ENCODE results near the gene PROC.

PROC gene

GRCh38 chr2:127462461-127462860 lies 44.2 kb downstream of the PROC start:
- no peaks in the 10 kb centered on the region for H3K36me3 ChIP-seq (ENCODE audit: insufficient read depth, low read length)
- no peak for DNase-seq (ENCODE audit: low read depth, low spot score)
- no peak overlapping the region for H3K4me3 ChIP-seq
- H3K27ac ChIP-seq, result 0 out of 2 replicates have a peak overlapping the region, but pooled peaks have one; percentile 25
- no peak overlapping the region for H3K9ac ChIP-seq (ENCODE audit: insufficient read length)
- TF ChIP-seq POLR2AphosphoS5 (IDR thresholded peaks at IDR 0.05; ENCODE audit: borderline replicate concordance, low read depth, low read length), result no peak
- no peak for TF ChIP-seq EZH2 (IDR thresholded peaks at IDR 0.05)
- TF ChIP-seq FOXP2 (optimal IDR thresholded peaks at IDR 0.05; ENCODE audit: control extremely low read depth, extremely low read length, insufficient read depth), result no peak
- no peaks in the 10 kb centered on the region for H3K9me3 ChIP-seq (ENCODE audit: low read depth, low read length)

GRCh38 chr2:127463155-127463991 lies 45.1 kb downstream of the PROC start:
- Histone ChIP-seq H3K27ac (peak overlapping the region; percentile 25; the same call in 1 of the 2 replicates), H3K9ac (ENCODE audit: insufficient read length) (no peak overlapping the region), H3K4me3 (no peak overlapping the region), H3K9me3 (ENCODE audit: low read depth, low read length) (no peaks in the 10 kb centered on the region), H3K36me3 (ENCODE audit: insufficient read depth, low read length) (peaks cover 5% of the 10 kb centered on the region; the same call in 1 of the 2 replicates)
- no peak for DNase-seq (ENCODE audit: low read depth, low spot score)
- TF ChIP-seq EZH2 (IDR thresholded peaks at IDR 0.05) (no peak), FOXP2 (optimal IDR thresholded peaks at IDR 0.05; ENCODE audit: control extremely low read depth, extremely low read length, insufficient read depth) (no peak), POLR2AphosphoS5 (IDR thresholded peaks at IDR 0.05; ENCODE audit: borderline replicate concordance, low read depth, low read length) (no peak)

GRCh38 chr2:127464470-127465257 lies 46.4 kb downstream of the PROC start:
- peak overlapping the region; percentile 43 for H3K27ac ChIP-seq
- H3K4me3 ChIP-seq, result no peak overlapping the region
- peaks cover 16% of the 10 kb centered on the region for H3K36me3 ChIP-seq (ENCODE audit: insufficient read depth, low read length)
- TF ChIP-seq POLR2AphosphoS5 (IDR thresholded peaks at IDR 0.05; ENCODE audit: borderline replicate concordance, low read depth, low read length), result no peak
- TF ChIP-seq FOXP2 (optimal IDR thresholded peaks at IDR 0.05; ENCODE audit: control extremely low read depth, extremely low read length, insufficient read depth), result no peak
- no peak for TF ChIP-seq EZH2 (IDR thresholded peaks at IDR 0.05)
- no peak overlapping the region for H3K9ac ChIP-seq (ENCODE audit: insufficient read length)
- H3K9me3 ChIP-seq (ENCODE audit: low read depth, low read length), result no peaks in the 10 kb centered on the region
- DNase-seq (ENCODE audit: low read depth, low spot score), result no peak

GRCh38 chr2:127465258-127465657 lies 47.0 kb downstream of the PROC start:
- H3K36me3 ChIP-seq (ENCODE audit: insufficient read depth, low read length), result peaks cover 20% of the 10 kb centered on the region
- no peak for DNase-seq (ENCODE audit: low read depth, low spot score)
- no peak overlapping the region for H3K9ac ChIP-seq (ENCODE audit: insufficient read length)
- H3K4me3 ChIP-seq, result no peak overlapping the region
- TF ChIP-seq POLR2AphosphoS5 (IDR thresholded peaks at IDR 0.05; ENCODE audit: borderline replicate concordance, low read depth, low read length), result no peak; the same call in 1 of the 2 replicates
- no peak for TF ChIP-seq EZH2 (IDR thresholded peaks at IDR 0.05)
- no peak for TF ChIP-seq FOXP2 (optimal IDR thresholded peaks at IDR 0.05; ENCODE audit: control extremely low read depth, extremely low read length, insufficient read depth)
- no peaks in the 10 kb centered on the region for H3K9me3 ChIP-seq (ENCODE audit: low read depth, low read length)
- peak overlapping the region; percentile 43 for H3K27ac ChIP-seq

GRCh38 chr2:127469051-127469450 lies 50.8 kb downstream of the PROC start:
- peaks cover 20% of the 10 kb centered on the region for H3K36me3 ChIP-seq (ENCODE audit: insufficient read depth, low read length)
- TF ChIP-seq EZH2 (IDR thresholded peaks at IDR 0.05) (no peak), FOXP2 (optimal IDR thresholded peaks at IDR 0.05; ENCODE audit: control extremely low read depth, extremely low read length, insufficient read depth) (no peak), POLR2AphosphoS5 (IDR thresholded peaks at IDR 0.05; ENCODE audit: borderline replicate concordance, low read depth, low read length) (no peak)
- no peaks in the 10 kb centered on the region for H3K9me3 ChIP-seq (ENCODE audit: low read depth, low read length)
- no peak overlapping the region for H3K9ac ChIP-seq (ENCODE audit: insufficient read length)
- no peak overlapping the region for H3K27ac ChIP-seq
- no peak for DNase-seq (ENCODE audit: low read depth, low spot score)
- no peak overlapping the region for H3K4me3 ChIP-seq

GRCh38 chr2:127469974-127470373 lies 51.7 kb downstream of the PROC start:
- no peak overlapping the region for H3K9ac ChIP-seq (ENCODE audit: insufficient read length)
- no peaks in the 10 kb centered on the region for H3K9me3 ChIP-seq (ENCODE audit: low read depth, low read length)
- no peak overlapping the region for H3K4me3 ChIP-seq
- TF ChIP-seq EZH2 (IDR thresholded peaks at IDR 0.05) (no peak), FOXP2 (optimal IDR thresholded peaks at IDR 0.05; ENCODE audit: control extremely low read depth, extremely low read length, insufficient read depth) (no peak), POLR2AphosphoS5 (IDR thresholded peaks at IDR 0.05; ENCODE audit: borderline replicate concordance, low read depth, low read length) (no peak)
- no peak overlapping the region for H3K27ac ChIP-seq
- peaks cover 20% of the 10 kb centered on the region for H3K36me3 ChIP-seq (ENCODE audit: insufficient read depth, low read length)
- DNase-seq (ENCODE audit: low read depth, low spot score), result no peak

GRCh38 chr2:127471286-127471988 lies 53.2 kb downstream of the PROC start:
- DNase-seq (ENCODE audit: low read depth, low spot score), result no peak
- TF ChIP-seq EZH2 (IDR thresholded peaks at IDR 0.05), result no peak
- TF ChIP-seq FOXP2 (optimal IDR thresholded peaks at IDR 0.05; ENCODE audit: control extremely low read depth, extremely low read length, insufficient read depth), result no peak
- TF ChIP-seq POLR2AphosphoS5 (IDR thresholded peaks at IDR 0.05; ENCODE audit: borderline replicate concordance, low read depth, low read length), result no peak
- Histone ChIP-seq H3K9me3 (ENCODE audit: low read depth, low read length) (no peaks in the 10 kb centered on the region), H3K36me3 (ENCODE audit: insufficient read depth, low read length) (peaks cover 23% of the 10 kb centered on the region), H3K27ac (no peak overlapping the region), H3K9ac (ENCODE audit: insufficient read length) (no peak overlapping the region), H3K4me3 (no peak overlapping the region)

- no peak overlapping the region for H3K4me3 ChIP-seq
- H3K36me3 ChIP-seq (ENCODE audit: insufficient read depth, low read length), result peaks cover 23% of the 10 kb centered on the region
- DNase-seq (ENCODE audit: low read depth, low spot score), result no peak
- TF ChIP-seq POLR2AphosphoS5 (IDR thresholded peaks at IDR 0.05; ENCODE audit: borderline replicate concordance, low read depth, low read length) (no peak), FOXP2 (optimal IDR thresholded peaks at IDR 0.05; ENCODE audit: control extremely low read depth, extremely low read length, insufficient read depth) (no peak), EZH2 (IDR thresholded peaks at IDR 0.05) (no peak)
- no peak overlapping the region for H3K27ac ChIP-seq
- H3K9me3 ChIP-seq (ENCODE audit: low read depth, low read length), result no peaks in the 10 kb centered on the region
- no peak overlapping the region for H3K9ac ChIP-seq (ENCODE audit: insufficient read length)
These were observed 54.0 kb downstream of the PROC start for GRCh38 chr2:127472268-127472667.
